ENCODE measurements around the gene EPHA3. TPM values are rescaled to one million over a fixed set of nuclear protein-coding genes. Genes with fewer than 3 reads are reported as not detected.

The EPHA3 gene
- under 1 TPM; 0.15 to 0.18 TPM for total RNA-seq
- 51.4 TPM for polyA plus RNA-seq (2013, experiment 1 of 2)
- 42.7 TPM for polyA plus RNA-seq (2013, experiment 2 of 2)
- long read RNA-seq, experiment 1, result 0 reads
- long read RNA-seq, experiment 2, result 0 reads
- long read RNA-seq, experiment 3, result 0 reads
- long read RNA-seq, experiment 4, result 0 reads

DNA sequence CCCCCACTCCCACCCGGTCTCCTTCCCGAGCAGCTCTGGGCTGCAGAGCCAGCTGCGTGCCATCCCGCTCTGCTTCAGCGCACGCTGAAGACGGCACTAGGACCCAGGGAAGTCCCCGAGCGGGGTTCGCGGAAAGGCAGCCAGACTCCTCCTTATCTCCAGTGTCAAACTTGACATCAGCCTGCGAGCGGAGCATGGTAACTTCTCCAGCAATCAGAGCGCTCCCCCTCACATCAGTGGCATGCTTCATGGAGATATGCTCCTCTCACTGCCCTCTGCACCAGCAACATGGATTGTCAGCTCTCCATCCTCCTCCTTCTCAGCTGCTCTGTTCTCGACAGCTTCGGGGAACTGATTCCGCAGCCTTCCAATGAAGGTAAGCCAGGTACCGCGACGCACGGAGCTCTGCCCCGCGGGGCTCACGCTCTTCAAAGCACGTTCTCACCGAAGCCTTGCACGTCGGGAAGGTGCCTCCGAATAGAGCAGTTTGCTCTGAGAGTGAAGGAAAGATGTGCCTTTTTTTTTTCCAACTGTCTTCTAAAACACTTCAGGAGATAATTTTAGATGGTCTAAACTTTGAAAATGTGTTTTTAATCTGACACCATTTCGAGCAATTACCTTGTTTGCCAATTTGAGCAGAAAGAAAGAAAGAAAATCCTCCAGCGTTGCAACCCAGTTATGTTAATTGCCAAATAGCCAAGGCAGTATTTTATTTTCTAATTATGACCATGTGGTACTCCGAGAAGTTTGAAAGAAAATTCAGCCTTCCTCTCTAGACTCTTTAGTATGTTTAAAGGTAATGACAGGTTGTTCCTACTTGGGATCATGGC is at the start of gene EPHA3:
EPHA3 (plus strand) TSS at position 161 of the 830 bp plus-strand sequence; CDS start at position 289, 128 bp downstream.
- Histone ChIP-seq H3K27me3 (ENCODE audit: control insufficient read depth, insufficient read depth, low read length, poor library complexity, severe bottlenecking) (peaks cover 46% of the 10 kb centered on the region), H3K9ac (ENCODE audit: extremely low read depth, low read length, poor library complexity, severe bottlenecking) (no peak within 1 kb of the TSS), H3K4me3 (ENCODE audit: low read length) (peak within 1 kb of the TSS; percentile 77), H3K4me1 (ENCODE audit: control insufficient read depth, insufficient read depth, low read length) (no peaks in the 10 kb centered on the region), H3K36me3 (ENCODE audit: control insufficient read depth, insufficient read depth, low read length) (no peaks in the 10 kb centered on the region), H3K27ac (ENCODE audit: low read depth, low read length) (no peak within 1 kb of the TSS), H3K9me3 (ENCODE audit: control insufficient read depth, low read length) (no peaks in the 10 kb centered on the region)
- WGBS, 2 experiments (ENCODE audit: insufficient coverage in 1 of 2, insufficient read length in 1 of 2), result 6% methylated on average over 21 to 32 of the region's 32 CpGs
- TF ChIP-seq, protein P1, sequence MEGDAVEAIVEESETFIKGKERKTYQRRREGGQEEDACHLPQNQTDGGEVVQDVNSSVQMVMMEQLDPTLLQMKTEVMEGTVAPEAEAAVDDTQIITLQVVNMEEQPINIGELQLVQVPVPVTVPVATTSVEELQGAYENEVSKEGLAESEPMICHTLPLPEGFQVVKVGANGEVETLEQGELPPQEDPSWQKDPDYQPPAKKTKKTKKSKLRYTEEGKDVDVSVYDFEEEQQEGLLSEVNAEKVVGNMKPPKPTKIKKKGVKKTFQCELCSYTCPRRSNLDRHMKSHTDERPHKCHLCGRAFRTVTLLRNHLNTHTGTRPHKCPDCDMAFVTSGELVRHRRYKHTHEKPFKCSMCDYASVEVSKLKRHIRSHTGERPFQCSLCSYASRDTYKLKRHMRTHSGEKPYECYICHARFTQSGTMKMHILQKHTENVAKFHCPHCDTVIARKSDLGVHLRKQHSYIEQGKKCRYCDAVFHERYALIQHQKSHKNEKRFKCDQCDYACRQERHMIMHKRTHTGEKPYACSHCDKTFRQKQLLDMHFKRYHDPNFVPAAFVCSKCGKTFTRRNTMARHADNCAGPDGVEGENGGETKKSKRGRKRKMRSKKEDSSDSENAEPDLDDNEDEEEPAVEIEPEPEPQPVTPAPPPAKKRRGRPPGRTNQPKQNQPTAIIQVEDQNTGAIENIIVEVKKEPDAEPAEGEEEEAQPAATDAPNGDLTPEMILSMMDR (conservative IDR thresholded peaks at IDR 0.05), result no peak
- Mint-ChIP-seq H3K27me3 (ENCODE audit: insufficient read depth) (peaks cover 47% of the 10 kb centered on the region), H3K9me3 (no peaks in the 10 kb centered on the region), H3K36me3 (ENCODE audit: low read depth) (no peaks in the 10 kb centered on the region), H3K4me3 (peak within 1 kb of the TSS; percentile 53), H3K4me1 (peaks cover 6% of the 10 kb centered on the region), H3K27ac (no peak within 1 kb of the TSS)
- DNase-seq, result peak; percentile 93

DNA sequence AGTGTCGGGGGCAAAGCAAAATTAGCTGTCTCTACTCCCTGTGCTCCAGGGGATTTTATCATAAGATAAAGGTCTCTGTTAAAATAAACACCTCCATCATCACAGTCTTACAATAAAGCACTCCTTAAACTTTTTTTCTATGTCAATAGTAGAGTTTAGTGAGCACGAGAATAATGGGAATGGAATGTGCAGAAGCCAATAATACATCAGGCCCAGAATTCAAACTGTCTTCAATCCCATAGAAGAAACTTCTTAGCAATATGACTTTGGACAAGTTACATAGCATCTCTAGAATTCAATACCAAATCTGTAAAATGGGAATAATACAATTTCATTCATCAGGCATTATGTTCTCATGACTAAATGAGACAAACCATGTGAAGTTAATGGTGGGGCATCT is 49.0 kb upstream of the EPHA3 start:
- H3K4me1 Mint-ChIP-seq, result no peaks in the 10 kb centered on the region
- Histone ChIP-seq H3K4me1 (ENCODE audit: control insufficient read depth, insufficient read depth, low read length) (no peaks in the 10 kb centered on the region), H3K27ac (ENCODE audit: low read depth, low read length) (no peak overlapping the region), H3K9ac (ENCODE audit: extremely low read depth, low read length, poor library complexity, severe bottlenecking) (no peak overlapping the region), H3K4me3 (ENCODE audit: low read length) (no peak overlapping the region), H3K27me3 (ENCODE audit: control insufficient read depth, insufficient read depth, low read length, poor library complexity, severe bottlenecking) (no peaks in the 10 kb centered on the region), H3K9me3 (ENCODE audit: control insufficient read depth, low read length) (no peaks in the 10 kb centered on the region), H3K36me3 (ENCODE audit: control insufficient read depth, insufficient read depth, low read length) (no peaks in the 10 kb centered on the region)
- no peak for DNase-seq
- WGBS, 2 experiments (ENCODE audit: insufficient coverage in 1 of 2, insufficient read length in 1 of 2), result 88 to 100% methylated on average over 1 to 2 of the region's 2 CpGs
- no peak overlapping the region for H3K27ac Mint-ChIP-seq
- H3K4me3 Mint-ChIP-seq, result no peak overlapping the region
- TF ChIP-seq, protein P1 (conservative IDR thresholded peaks at IDR 0.05), result no peak
- H3K36me3 Mint-ChIP-seq (ENCODE audit: low read depth), result no peaks in the 10 kb centered on the region
- no peaks in the 10 kb centered on the region for H3K27me3 Mint-ChIP-seq (ENCODE audit: insufficient read depth)
- H3K9me3 Mint-ChIP-seq, result no peaks in the 10 kb centered on the region

DNA sequence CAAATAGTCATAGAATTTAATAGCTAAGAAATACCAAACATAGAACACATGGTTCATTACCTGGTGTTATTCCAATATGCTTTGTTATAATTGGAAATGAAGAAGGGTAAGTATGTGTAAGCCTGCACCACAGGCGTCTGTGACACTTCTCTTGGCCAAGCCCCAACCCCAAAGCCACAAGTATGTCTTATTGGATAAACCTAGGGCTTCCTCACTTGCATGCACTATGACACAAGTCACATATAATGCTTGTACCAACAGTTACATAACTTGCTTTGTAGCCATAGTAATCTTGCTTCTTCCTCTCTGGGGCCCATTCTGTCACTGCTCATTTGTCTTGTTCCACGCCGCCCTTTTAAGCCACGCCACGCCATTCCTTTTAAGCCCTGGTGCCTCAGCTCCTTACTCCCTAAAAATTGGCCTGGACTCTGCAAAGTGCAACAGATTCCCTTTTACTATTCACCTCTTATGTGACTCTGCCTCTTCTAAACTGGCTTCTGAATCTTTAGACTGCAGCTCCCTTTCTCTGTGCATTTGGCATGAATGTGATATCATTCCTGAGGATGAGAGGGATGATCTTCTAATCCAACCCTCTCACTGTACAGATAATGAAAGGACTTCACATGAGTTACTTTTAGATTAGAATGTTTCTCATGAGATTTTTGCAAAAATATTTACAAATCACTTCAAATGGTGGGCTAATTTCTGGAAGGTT is 48.1 kb upstream of the EPHA3 start:
- Mint-ChIP-seq H3K27me3 (ENCODE audit: insufficient read depth) (no peaks in the 10 kb centered on the region), H3K4me3 (no peak overlapping the region), H3K9me3 (no peaks in the 10 kb centered on the region), H3K27ac (no peak overlapping the region), H3K36me3 (ENCODE audit: low read depth) (no peaks in the 10 kb centered on the region), H3K4me1 (no peaks in the 10 kb centered on the region)
- Histone ChIP-seq H3K4me3 (ENCODE audit: low read length) (no peak overlapping the region), H3K27ac (ENCODE audit: low read depth, low read length) (no peak overlapping the region), H3K9me3 (ENCODE audit: control insufficient read depth, low read length) (no peaks in the 10 kb centered on the region), H3K9ac (ENCODE audit: extremely low read depth, low read length, poor library complexity, severe bottlenecking) (no peak overlapping the region), H3K36me3 (ENCODE audit: control insufficient read depth, insufficient read depth, low read length) (no peaks in the 10 kb centered on the region), H3K27me3 (ENCODE audit: control insufficient read depth, insufficient read depth, low read length, poor library complexity, severe bottlenecking) (no peaks in the 10 kb centered on the region), H3K4me1 (ENCODE audit: control insufficient read depth, insufficient read depth, low read length) (no peaks in the 10 kb centered on the region)
- no peak for DNase-seq
- TF ChIP-seq, protein P1 (conservative IDR thresholded peaks at IDR 0.05), result no peak
- WGBS, 2 experiments (ENCODE audit: insufficient coverage in 1 of 2, insufficient read length in 1 of 2), result 88 to 95% methylated on average over 3 to 5 of the region's 5 CpGs
